Activated T-cell treated with anti-CD3 and anti-CD28 coated beads, Interleukin-2, amount 50 U/mL, for 48 hours (primary cell): ENCODE results near the gene ARID3B.
"Not testable (repeated sequence)": the region's sequence is repeated elsewhere in the genome, so short reads cannot be mapped to it uniquely, and the experiment has no call there.

Experiments
- DNase-seq, 2 experiments: peaks; one replicate each; pipeline ENCODE4 v3.0.0-alpha.2; 2020

ARID3B gene

GRCh38 chr15:74625693-74626092 lies 84.7 kb downstream of the ARID3B start:
- DNase-seq = no peak

DNA sequence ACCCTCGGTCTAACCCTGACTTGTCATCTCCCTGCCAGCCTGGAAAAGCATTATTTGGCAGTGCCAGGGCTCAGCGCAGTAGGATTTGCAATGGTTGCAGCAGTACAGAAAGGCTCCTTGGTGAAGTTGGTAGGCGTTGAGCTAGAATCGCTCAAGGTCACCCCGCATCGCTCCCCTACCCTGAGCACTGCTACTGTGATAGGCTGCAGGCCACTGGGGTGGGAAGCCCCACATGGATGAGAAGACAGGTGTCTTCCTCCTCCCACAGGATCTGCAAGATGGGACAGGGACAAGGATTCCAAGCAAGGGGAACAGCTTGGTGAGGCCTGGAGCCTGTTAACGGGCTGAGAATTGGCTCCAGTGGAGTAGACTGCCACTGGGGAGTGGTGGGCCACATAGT lies 85.3 kb downstream of the ARID3B start:
- DNase-seq = no peak

GRCh38 chr15:74626752-74627692 lies 86.0 kb downstream of the ARID3B start:
- no peak for DNase-seq

DNA sequence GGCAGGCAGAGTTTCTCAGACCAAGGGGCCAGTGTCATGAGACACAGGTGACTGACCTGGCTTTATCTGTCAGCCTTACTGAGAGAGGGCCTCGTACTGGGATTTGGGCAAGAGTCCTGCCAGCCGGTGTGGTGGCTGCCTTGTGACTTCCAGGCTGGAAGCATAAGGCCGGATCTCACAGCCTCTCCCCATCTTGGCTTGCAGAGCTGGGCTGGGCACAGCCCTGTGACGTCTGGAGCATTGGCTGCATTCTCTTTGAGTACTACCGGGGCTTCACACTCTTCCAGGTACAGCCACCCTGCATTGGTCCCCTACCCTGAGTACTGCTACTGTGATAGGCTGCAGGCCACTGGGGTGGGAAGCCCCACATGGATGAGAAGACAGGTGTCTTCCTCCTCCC lies 86.7 kb downstream of the ARID3B start:
- DNase-seq = no peak

- DNase-seq = no peak
These were observed 87.2 kb downstream of the ARID3B start for GRCh38 chr15:74628199-74628598.

DNA sequence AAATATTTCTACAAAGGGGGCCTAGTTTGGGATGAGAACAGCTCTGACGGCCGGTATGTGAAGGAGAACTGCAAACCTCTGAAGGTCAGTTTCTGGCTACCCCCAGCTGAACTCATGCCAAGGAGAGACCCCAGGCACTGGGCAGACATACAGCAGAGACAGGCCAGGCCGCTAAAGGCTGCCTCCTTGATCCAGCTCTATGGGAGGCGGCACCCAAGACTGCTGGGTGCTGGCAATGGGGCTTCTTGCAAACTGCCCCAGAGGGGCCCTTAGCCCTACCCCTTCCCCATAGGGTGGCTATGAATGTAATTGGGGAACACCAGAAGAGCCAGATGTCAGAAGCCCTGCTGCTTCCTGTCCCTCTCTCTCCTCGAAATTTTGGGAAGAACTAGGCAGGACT lies 87.9 kb downstream of the ARID3B start:
- no peak for DNase-seq

DNA sequence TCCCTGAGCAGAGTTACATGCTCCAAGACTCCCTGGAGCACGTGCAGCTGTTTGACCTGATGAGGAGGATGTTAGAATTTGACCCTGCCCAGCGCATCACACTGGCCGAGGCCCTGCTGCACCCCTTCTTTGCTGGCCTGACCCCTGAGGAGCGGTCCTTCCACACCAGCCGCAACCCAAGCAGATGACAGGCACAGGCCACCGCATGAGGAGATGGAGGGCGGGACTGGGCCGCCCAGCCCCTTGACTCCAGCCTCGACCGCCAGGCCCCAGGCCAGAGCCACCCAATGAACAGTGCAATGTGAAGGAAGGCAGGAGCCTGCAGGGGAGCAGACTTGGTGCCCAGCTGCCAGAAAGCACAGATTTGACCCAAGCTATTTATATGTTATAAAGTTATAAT lies 88.7 kb downstream of the ARID3B start:
- not testable (repeated sequence) for DNase-seq

DNA sequence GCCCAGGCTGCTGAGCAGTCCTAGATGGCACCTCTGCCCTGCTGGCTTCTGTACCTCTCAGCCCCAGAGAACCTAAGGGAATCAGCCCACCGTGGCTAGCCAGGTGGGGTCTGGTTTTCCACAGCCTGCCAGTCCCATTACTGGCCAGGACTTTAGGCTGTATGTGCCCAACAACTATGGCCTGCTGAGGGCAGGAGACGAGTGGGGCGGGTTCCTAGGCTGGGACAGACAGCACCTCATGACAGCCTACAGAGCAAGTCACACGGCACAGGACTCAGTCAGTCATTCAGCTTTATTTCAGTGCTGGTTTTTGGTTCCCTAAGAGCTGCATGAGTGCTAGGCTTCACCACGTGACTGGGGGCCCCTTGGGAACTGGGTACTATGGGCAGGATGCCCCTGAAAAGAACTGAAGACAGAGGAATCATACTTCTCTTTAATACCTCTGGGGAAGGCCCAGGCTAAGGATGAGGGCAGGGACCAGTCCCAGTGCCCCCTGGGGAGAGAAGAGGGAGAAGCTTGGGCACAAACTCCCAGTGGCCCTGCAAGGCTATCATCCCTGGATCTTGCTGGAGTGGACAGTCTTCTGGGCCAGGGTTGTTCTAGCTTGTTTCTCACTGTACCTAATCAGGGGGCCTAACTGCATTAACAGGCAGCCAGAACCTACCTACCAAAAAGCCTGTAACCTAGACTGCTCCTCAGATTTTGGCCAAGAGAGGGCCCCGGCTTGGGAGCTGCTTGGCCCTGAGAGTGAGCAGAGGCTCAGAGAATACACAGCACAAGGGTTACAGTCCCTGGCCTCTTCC lies 89.5 kb downstream of the ARID3B start:
- no peak for DNase-seq

DNA sequence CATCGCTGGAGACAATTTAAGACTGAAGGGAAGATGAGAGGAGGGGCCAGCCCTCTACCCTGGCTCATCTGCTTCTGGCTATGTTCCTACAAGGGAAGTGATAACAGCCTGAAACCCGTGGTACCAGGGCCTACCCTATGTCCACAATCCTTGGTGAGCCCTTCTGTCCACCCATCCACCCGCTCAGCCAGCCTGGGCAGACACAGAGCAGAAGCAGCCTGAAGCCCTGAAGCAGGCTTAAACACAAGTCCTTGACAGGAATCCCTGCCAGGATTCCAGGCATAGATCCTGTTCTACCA lies 90.0 kb downstream of the ARID3B start:
- no peak for DNase-seq

- DNase-seq = no peak
These were observed 90.4 kb downstream of the ARID3B start for GRCh38 chr15:74631408-74631807.

DNA sequence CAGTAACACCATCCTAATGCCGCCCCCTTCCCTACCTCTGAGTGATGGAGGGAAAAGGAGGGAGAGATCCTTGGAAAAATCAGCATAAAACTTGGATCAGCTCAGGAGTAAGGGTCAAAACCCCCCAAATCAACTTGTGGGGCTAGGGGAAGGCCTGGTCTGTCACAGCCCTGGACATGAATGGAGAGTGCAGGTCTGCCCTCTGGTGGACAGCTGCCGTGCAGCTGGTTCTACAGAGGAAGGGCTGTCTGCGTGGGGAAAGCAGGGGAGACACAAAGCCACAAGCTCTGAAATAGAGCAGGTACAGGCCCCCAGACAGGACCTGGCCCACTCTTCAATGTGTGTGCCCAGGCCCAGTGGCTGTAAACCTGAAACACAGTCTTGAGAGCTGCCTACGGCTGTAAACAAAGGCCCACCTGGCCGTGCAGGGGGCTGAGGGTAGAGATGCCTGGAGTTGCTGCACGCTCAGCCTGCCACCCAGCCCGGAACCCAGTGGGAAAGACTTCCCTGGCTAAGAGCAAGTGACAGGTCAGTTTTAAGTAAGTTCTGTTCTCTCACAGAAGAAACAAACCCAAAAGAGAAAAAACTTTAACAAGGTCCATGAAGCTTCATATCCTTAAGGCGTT lies 91.0 kb downstream of the ARID3B start:
- peak; percentile 76 to 80 for DNase-seq

- no peak for DNase-seq
These were observed 91.6 kb downstream of the ARID3B start for GRCh38 chr15:74632601-74633000.

GRCh38 chr15:74633781-74634180 lies 92.8 kb downstream of the ARID3B start:
- DNase-seq = no peak

GRCh38 chr15:74635228-74635627 lies 94.2 kb downstream of the ARID3B start:
- DNase-seq = peak; percentile 83

GRCh38 chr15:74636984-74637383 lies 96.0 kb downstream of the ARID3B start:
- DNase-seq = no peak

DNA sequence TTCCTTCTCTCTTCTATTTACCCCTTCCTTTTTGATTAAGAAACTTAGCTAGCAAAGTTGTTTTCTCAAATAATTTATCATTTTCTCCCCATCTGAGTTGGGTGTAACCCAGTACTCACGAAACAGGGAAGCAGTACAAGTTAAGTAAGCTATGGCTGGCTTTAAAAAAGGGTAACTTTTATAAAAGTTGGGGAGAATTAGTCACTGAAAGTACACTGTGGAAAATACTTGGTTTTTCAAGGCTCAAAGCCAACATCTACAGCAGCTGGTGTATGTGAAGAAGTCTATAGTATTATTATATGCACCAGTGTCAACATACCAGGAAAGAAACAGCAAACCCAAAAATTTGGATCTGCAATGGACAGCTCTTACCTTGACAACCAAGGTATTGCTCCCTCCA lies 100.1 kb downstream of the ARID3B start:
- no peak for DNase-seq

GRCh38 chr15:74642348-74642733 lies 101.3 kb downstream of the ARID3B start:
- no peak for DNase-seq

- no peak for DNase-seq
These were observed 102.0 kb downstream of the ARID3B start for GRCh38 chr15:74642734-74643664.

DNA sequence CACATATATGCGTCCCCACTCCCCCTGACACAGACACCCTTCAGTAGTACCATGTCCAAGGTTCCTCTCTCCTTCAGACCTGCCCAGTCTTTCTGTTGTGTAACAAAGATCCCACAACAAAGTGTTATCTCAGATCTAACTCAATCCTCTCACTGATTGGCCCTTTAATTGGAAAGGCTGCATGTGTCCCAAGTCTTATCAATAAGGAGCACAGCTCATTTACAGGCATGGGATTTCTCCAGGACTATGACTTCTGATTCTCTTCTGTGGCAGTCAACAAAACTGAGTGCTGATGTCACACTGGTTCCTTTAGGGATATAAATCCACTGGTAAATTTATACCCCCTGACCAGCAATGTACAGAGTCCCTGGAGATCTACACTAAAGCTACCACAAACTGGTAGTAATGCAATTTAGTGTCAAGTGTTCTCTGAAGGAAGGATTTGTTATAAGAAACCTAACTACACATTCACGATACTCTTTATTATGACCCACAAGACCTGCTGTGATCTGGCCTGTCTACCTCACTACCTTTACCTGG lies 102.7 kb downstream of the ARID3B start:
- no peak for DNase-seq

DNA sequence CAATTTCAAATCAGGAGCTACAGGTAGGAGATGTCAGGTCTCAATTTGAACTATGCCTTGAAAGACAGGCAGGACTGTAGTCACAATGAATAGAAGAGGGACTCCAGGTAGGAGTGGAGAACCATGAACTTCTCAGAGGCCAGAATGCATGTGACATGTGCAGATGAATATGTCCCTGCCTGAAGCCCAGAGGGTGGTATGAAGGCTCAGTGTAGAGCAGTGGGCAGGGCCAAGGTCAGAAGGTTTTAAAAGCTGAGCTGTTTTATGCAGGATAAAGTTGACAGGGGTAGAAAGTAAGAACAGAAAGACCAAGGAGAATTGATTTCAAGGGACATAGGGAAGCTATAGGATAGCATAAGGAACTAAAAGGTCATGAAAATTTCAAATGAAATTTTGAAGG lies 105.5 kb downstream of the ARID3B start:
- DNase-seq = no peak
